GM13976 (cell line): ENCODE data around the gene LOXL1.

Source experiments
- DNase-seq: peaks from one replicate; pipeline ENCODE4 v3.0.0; 2012; ENCODE audit warnings: low spot score
- in situ Hi-C: fragments of 300-500 bp; cut with MboI; formaldehyde crosslinking; loops from one replicate; pipeline ENCODE4 v1.12.0; 2022; ENCODE audit warnings: low sequenced_read_pairs, mixed read lengths, inconsistent platforms; ENCODE audit not compliant: unreplicated experiment
- TF ChIP-seq, protein P1 (sequence below): IDR thresholded peaks from 2 replicates; pipeline ENCODE4 v1.5.1; 2012; ENCODE audit warnings: borderline replicate concordance, mild to moderate bottlenecking; ENCODE audit not compliant: insufficient read depth; ENCODE audit errors: extremely low read depth, missing control alignments, control extremely low read depth

LOXL1 gene

DNA sequence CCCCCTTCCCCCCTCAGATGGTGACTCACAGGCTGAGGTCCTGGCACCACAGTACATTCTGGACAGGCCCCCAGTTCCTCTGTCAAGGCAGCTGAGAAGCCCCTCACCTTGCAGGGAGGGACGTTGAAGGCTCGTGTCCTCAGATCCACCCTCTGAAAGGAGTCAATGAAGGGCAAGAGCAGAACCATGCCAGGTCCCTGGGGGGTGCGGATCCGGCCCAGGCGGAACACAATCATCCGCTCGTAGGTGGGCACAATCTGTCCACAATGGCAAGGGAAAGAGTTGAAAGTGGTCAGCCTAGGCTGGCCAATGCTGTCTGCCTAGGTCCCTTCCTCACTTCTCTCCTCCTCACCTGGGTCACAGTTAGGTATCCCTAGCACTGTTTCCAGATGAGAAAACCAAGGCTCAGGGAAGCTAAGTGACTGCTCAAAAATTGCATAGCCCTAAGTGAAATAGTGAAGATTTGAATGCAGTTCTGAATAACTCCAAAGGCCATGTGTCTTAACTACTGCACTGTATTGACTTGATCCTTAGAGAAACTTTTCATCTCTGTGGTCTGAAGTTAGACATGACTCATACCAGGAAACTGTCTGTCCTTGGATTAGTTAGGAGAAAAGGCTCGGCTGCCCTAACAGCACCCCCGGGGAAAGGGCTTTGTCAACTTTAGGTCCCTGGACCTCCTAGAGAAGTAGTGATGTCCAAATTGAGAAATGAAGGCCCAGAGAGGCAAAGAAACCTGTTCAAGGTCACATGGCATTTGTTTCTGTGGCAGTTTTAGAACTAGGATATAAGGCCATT lies 62.9 kb downstream of the LOXL1 start:
- in situ Hi-C loops = no loop called here
- no peak for DNase-seq
- TF ChIP-seq, protein P1, sequence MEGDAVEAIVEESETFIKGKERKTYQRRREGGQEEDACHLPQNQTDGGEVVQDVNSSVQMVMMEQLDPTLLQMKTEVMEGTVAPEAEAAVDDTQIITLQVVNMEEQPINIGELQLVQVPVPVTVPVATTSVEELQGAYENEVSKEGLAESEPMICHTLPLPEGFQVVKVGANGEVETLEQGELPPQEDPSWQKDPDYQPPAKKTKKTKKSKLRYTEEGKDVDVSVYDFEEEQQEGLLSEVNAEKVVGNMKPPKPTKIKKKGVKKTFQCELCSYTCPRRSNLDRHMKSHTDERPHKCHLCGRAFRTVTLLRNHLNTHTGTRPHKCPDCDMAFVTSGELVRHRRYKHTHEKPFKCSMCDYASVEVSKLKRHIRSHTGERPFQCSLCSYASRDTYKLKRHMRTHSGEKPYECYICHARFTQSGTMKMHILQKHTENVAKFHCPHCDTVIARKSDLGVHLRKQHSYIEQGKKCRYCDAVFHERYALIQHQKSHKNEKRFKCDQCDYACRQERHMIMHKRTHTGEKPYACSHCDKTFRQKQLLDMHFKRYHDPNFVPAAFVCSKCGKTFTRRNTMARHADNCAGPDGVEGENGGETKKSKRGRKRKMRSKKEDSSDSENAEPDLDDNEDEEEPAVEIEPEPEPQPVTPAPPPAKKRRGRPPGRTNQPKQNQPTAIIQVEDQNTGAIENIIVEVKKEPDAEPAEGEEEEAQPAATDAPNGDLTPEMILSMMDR = no peak

- in situ Hi-C loops = no loop called here
- DNase-seq = no peak
- TF ChIP-seq, protein P1 = no peak
Observed at GRCh38 chr15:73990250-73991005, 64.2 kb downstream of the LOXL1 start.

- no peak for DNase-seq
- in situ Hi-C loops = no loop called here
- TF ChIP-seq, protein P1 = no peak
Observed at GRCh38 chr15:73991260-73991659, 65.0 kb downstream of the LOXL1 start.

GRCh38 chr15:73991726-73992593 lies 65.7 kb downstream of the LOXL1 start, which contains the start of gene STOML1:
TSS of gene STOML1 (minus strand) at chr15:73992295. CDS start at chr15:73992223, 72 bp downstream.
- peak; percentile 97 for DNase-seq
- in situ Hi-C loops = no loop called here
- TF ChIP-seq, protein P1 = peak; percentile 99

DNA sequence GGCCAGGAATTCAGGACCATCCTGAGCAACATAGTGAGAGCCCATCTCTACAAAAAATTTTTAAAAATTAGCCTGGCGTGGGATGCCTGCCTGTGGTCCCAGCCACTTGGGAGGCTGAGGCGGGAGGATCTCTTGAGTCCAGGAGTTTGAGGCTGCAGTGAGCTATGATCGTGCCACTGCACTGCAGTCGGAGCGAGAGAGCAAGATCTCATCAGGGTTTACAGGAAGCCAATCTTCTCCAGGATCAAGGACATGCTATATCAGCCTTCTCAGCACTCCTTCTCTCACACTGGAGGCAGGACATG lies 66.3 kb downstream of the LOXL1 start:
- in situ Hi-C loops = no loop called here
- TF ChIP-seq, protein P1 = no peak
- DNase-seq = no peak
